Stimulated activated CD4-positive, alpha-beta T cell treated with anti-CD3 and anti-CD28 coated beads, Interleukin-12 subunit alpha, Interleukin-12 subunit beta, amount 100 ng/mL, for 48 hours (primary cell): ENCODE results near the gene GLYATL2.

Experiments
- DNase-seq, 3 donors: peaks; one replicate each; pipeline ENCODE4 v3.0.0-alpha.2; 2020; ENCODE audit warnings: low read depth in 2 of 3, low spot score in 1 of 3

GLYATL2 gene

DNA sequence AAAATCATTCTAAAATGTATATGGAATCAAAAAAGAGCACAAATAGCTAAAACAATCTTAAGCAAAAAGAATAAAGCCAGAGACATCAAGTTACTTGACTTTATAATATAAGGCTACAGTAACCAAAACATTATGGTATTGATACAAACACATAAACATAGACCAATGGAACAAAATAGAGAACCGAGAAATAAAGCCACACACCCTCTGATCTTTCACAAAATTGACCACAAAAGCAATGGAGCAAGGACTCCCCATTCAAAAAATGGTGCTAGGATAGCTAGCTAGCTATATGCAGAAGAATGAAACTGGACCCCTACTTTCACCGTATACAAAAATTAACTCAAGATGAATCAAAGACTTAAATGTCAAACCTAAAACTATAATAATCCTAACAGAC is 43.2 kb downstream of the GLYATL2 start:
- no peak for DNase-seq

DNA sequence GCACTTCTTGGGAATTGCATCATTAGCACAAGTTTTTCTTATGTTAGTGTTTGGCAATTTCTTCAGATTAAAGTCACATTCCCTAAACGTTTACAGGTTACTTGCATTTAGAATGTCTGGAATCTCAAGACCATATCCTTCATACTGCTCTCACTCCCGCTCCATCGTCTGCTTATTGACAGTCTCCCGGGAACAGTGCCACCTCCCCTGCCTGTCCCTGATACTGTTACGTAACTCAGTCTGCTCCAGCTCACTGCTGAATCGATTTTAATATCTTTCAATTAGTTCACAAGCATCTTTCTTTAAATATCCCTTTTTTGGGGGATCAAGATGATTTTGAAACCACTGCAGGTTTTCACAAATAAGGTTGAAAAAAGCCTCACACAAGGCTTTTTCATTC is 48.2 kb downstream of the GLYATL2 start:
- DNase-seq, result no peak

DNA sequence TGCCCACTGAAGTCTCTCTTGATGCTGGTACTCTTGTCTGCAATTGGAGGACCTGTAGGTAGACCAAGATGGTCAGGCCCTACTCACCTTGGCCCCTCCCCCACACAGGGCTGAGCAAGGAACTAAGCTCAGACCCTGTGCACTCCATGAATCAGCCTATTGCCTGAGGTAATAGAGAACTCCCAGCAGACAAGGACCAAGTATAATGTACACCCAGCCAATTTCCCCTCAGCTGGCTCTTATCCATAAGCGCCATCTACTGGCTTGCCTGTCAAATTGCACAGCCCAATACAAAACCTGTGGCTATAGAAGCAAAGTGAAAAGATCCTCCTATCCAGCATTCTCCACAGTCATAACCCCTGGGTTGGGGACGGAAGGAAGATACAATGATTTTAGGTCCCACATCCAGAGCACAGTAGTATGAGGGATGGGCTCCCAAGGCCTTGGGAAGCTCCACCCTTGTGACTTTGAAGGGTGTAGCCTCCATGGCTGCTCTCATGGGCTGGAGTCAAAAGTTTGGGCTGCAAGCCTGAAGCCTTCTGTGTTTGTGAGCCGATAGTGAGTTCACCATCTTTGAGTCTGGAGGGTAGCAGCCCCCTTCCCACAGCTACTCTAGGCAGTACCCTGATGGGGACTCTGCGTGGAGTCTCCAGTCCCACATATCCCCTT is 56.0 kb downstream of the GLYATL2 start:
- peak in 1 of 3 donors; percentile 61 for DNase-seq

DNA sequence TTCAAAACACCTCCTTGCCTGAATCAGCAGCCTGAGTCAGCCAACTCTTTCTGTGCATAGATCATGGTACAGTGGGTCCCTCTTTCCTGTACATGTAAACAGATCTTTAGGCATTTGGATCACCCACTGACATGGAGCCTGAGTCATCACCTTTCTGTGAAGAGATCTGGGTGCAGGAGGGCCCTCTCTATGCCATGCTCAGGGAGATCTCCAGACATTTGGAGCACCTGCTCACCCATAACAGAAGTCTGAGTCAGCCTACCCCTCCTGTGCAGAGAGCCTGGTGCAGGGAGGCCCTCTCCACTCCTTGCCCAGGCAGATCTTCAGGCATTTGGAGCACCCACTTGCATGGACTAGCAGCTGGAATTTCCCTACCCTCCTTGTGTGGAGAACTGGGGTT is 56.6 kb downstream of the GLYATL2 start:
- DNase-seq, result no peak

DNA sequence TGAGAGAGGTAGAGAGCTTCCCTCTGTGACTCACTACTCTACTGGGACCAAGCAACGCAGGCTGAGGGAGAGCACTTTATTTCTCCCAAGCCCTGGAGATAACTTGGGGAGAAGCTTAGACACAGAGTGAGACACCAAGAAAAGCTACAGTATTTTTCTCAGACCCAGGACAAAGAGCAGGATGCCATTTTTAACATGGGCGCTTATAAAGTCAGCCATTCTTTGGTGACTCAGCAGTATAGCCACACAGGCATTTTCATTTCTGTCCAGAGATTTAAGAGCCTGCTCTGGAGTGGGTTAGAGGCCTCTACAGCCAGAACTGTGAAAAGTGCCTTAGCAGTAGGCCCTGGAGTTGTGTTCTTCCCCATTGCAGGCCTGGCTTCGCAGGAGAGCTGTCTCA is 57.8 kb downstream of the GLYATL2 start:
- no peak for DNase-seq

DNA sequence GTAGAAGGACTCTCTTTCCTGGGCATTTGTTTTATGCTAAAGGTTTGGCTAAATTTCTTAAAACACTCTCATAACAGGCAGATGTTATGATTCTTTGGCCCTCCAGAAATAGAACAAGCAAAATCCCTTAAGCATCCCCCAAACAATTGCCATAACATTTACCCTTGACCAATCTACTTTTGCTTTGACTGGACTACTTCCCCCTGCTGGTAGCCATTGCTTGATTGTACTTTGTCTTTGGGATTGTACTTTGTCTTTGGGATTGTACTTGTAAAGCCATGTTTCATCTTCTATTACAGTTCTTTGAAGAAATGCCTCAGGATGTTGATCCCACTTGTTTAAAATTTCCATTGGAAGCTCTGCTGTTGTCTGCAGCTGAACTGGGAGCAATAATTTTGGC is 59.5 kb downstream of the GLYATL2 start:
- no peak for DNase-seq
